GM18498 (cell line): Measurements from ENCODE around the gene FZD8.

Experiments used
- ATAC-seq: cut with Tn5 transposase; IDR thresholded peaks from one replicate; pipeline ENCODE4 v1.9.1; 2021; ENCODE audit warnings: mild to moderate bottlenecking, moderate library complexity; ENCODE audit not compliant: unreplicated experiment

The FZD8 gene

GRCh38 chr10:35607475-35608327 lies 34.4 kb downstream of the FZD8 start:
- ATAC-seq: no peak

- no peak for ATAC-seq
These were observed 35.7 kb downstream of the FZD8 start for GRCh38 chr10:35606430-35606829.

- no peak for ATAC-seq
These were observed 36.9 kb downstream of the FZD8 start, which contains the start of gene GJD4 for GRCh38 chr10:35605191-35605590. Gene GJD4 (plus strand): TSS chr10:35605341. CDS start chr10:35605568, 227 bp downstream.

GRCh38 chr10:35600193-35600592 lies 41.9 kb downstream of the FZD8 start:
- no peak for ATAC-seq

GRCh38 chr10:35598379-35598778 lies 43.7 kb downstream of the FZD8 start:
- ATAC-seq: no peak

GRCh38 chr10:35595106-35595505 lies 47.0 kb downstream of the FZD8 start:
- no peak for ATAC-seq

GRCh38 chr10:35594115-35595079 lies 47.7 kb downstream of the FZD8 start:
- ATAC-seq: no peak

GRCh38 chr10:35592441-35592840 lies 49.7 kb downstream of the FZD8 start:
- ATAC-seq: no peak

GRCh38 chr10:35588836-35589235 lies 53.3 kb downstream of the FZD8 start:
- ATAC-seq: no peak
